ENCODE measurements around the gene TUBGCP3. TPM values are rescaled to one million over a fixed set of nuclear protein-coding genes. Genes with fewer than 3 reads are reported as not detected.
A peak's percentile ranks its signal among the peaks of the same experiment; 100 is the strongest.

TUBGCP3 gene
- polyA plus RNA-seq, 4 donors = 5.4 to 21.2 (median 13.2) TPM

GRCh38 chr13:112445411-112446271 lies 142.3 kb downstream of the TUBGCP3 start:
- FAIRE-seq = no peak
- peaks cover 0 to 22% (median 7%) of the 10 kb centered on the region in 3 donors for H3K27me3 ChIP-seq (ENCODE audit: control insufficient read depth in 3 of 3, insufficient read depth in 3 of 3, low read length in 3 of 3)
- H3K4me1 ChIP-seq (ENCODE audit: control insufficient read depth in 3 of 3, insufficient read depth in 2 of 3, low read depth in 1 of 3, low read length in 2 of 3) = no peaks in the 10 kb centered on the region
- 43 to 64% (median 47%) methylated on average over 30 to 31 of the region's 31 CpGs for WGBS, 3 donors
- H3K36me3 ChIP-seq (ENCODE audit: control insufficient read depth in 3 of 3, insufficient read depth in 2 of 3, low read depth in 1 of 3, low read length in 3 of 3) = no peaks in the 10 kb centered on the region
- H3K27ac ChIP-seq (ENCODE audit: low read depth in 1 of 3, low read length in 2 of 3) = no peak overlapping the region
- DNase-seq = no peak
- H3K9me3 ChIP-seq (ENCODE audit: control insufficient read depth in 2 of 2, insufficient read depth in 1 of 2, low read depth in 1 of 2, low read length in 1 of 2) = no peaks in the 10 kb centered on the region
- no peak overlapping the region for H3K4me3 ChIP-seq (ENCODE audit: low read depth in 1 of 3, low read length in 3 of 3)

GRCh38 chr13:112444416-112445399 lies 143.2 kb downstream of the TUBGCP3 start:
- H3K27ac ChIP-seq (ENCODE audit: low read depth in 1 of 3, low read length in 2 of 3) = no peak overlapping the region
- DNase-seq (no peak), FAIRE-seq (no peak)
- H3K9me3 ChIP-seq (ENCODE audit: control insufficient read depth in 2 of 2, insufficient read depth in 1 of 2, low read depth in 1 of 2, low read length in 1 of 2) = no peaks in the 10 kb centered on the region
- 78 to 83% (median 80%) methylated on average over 41 to 42 of the region's 42 CpGs for WGBS, 3 donors
- peaks cover 0 to 22% (median 7%) of the 10 kb centered on the region in 3 donors for H3K27me3 ChIP-seq (ENCODE audit: control insufficient read depth in 3 of 3, insufficient read depth in 3 of 3, low read length in 3 of 3)
- no peak overlapping the region for H3K4me3 ChIP-seq (ENCODE audit: low read depth in 1 of 3, low read length in 3 of 3)
- H3K4me1 ChIP-seq (ENCODE audit: control insufficient read depth in 3 of 3, insufficient read depth in 2 of 3, low read depth in 1 of 3, low read length in 2 of 3) = no peaks in the 10 kb centered on the region
- H3K36me3 ChIP-seq (ENCODE audit: control insufficient read depth in 3 of 3, insufficient read depth in 2 of 3, low read depth in 1 of 3, low read length in 3 of 3) = no peaks in the 10 kb centered on the region

- FAIRE-seq = no peak
- WGBS, 3 donors = 1 to 4% (median 2%) methylated on average over 10 of the region's 10 CpGs
Measured at GRCh38 chr13:112443995-112444311, 144.0 kb downstream of the TUBGCP3 start.

GRCh38 chr13:112443191-112443994 lies 144.6 kb downstream of the TUBGCP3 start:
- FAIRE-seq = no peak
- Histone ChIP-seq H3K27ac (ENCODE audit: low read depth in 1 of 3, low read length in 2 of 3) (no peak overlapping the region), H3K4me3 (ENCODE audit: low read depth in 1 of 3, low read length in 3 of 3) (no peak overlapping the region), H3K27me3 (ENCODE audit: control insufficient read depth in 3 of 3, insufficient read depth in 3 of 3, low read length in 3 of 3) (peaks cover 0 to 22% (median 7%) of the 10 kb centered on the region in 3 donors), H3K36me3 (ENCODE audit: control insufficient read depth in 3 of 3, insufficient read depth in 2 of 3, low read depth in 1 of 3, low read length in 3 of 3) (no peaks in the 10 kb centered on the region), H3K9me3 (ENCODE audit: control insufficient read depth in 2 of 2, insufficient read depth in 1 of 2, low read depth in 1 of 2, low read length in 1 of 2) (no peaks in the 10 kb centered on the region), H3K4me1 (ENCODE audit: control insufficient read depth in 3 of 3, insufficient read depth in 2 of 3, low read depth in 1 of 3, low read length in 2 of 3) (no peaks in the 10 kb centered on the region)
- 20 to 31% (median 24%) methylated on average over 31 of the region's 31 CpGs for WGBS, 3 donors
- DNase-seq = no peak

More at GRCh38 chr13:112443995-112444311, 144.0 kb downstream of the TUBGCP3 start:
- no peaks in the 10 kb centered on the region for H3K36me3 ChIP-seq (ENCODE audit: control insufficient read depth in 3 of 3, insufficient read depth in 2 of 3, low read depth in 1 of 3, low read length in 3 of 3)
- no peak overlapping the region for H3K4me3 ChIP-seq (ENCODE audit: low read depth in 1 of 3, low read length in 3 of 3)
- no peak overlapping the region for H3K27ac ChIP-seq (ENCODE audit: low read depth in 1 of 3, low read length in 2 of 3)
- H3K27me3 ChIP-seq (ENCODE audit: control insufficient read depth in 3 of 3, insufficient read depth in 3 of 3, low read length in 3 of 3) = peaks cover 0 to 22% (median 7%) of the 10 kb centered on the region in 3 donors
- DNase-seq = peak; percentile 52 to 71
- no peaks in the 10 kb centered on the region for H3K9me3 ChIP-seq (ENCODE audit: control insufficient read depth in 2 of 2, insufficient read depth in 1 of 2, low read depth in 1 of 2, low read length in 1 of 2)
- H3K4me1 ChIP-seq (ENCODE audit: control insufficient read depth in 3 of 3, insufficient read depth in 2 of 3, low read depth in 1 of 3, low read length in 2 of 3) = no peaks in the 10 kb centered on the region

GRCh38 chr13:112442483-112443090 lies 145.4 kb downstream of the TUBGCP3 start:
- Histone ChIP-seq H3K27me3 (ENCODE audit: control insufficient read depth in 3 of 3, insufficient read depth in 3 of 3, low read length in 3 of 3) (peaks cover 0 to 21% (median 7%) of the 10 kb centered on the region in 3 donors), H3K36me3 (ENCODE audit: control insufficient read depth in 3 of 3, insufficient read depth in 2 of 3, low read depth in 1 of 3, low read length in 3 of 3) (no peaks in the 10 kb centered on the region), H3K4me3 (ENCODE audit: low read depth in 1 of 3, low read length in 3 of 3) (no peak overlapping the region), H3K9me3 (ENCODE audit: control insufficient read depth in 2 of 2, insufficient read depth in 1 of 2, low read depth in 1 of 2, low read length in 1 of 2) (no peaks in the 10 kb centered on the region), H3K27ac (ENCODE audit: low read depth in 1 of 3, low read length in 2 of 3) (no peak overlapping the region), H3K4me1 (ENCODE audit: control insufficient read depth in 3 of 3, insufficient read depth in 2 of 3, low read depth in 1 of 3, low read length in 2 of 3) (no peaks in the 10 kb centered on the region)
- DNase-seq (no peak), FAIRE-seq (no peak)
- 38 to 43% (median 42%) methylated on average over 21 of the region's 21 CpGs for WGBS, 3 donors

GRCh38 chr13:112441779-112442310 lies 146.1 kb downstream of the TUBGCP3 start:
- FAIRE-seq (no peak), DNase-seq (no peak)
- no peak overlapping the region for H3K4me3 ChIP-seq (ENCODE audit: low read depth in 1 of 3, low read length in 3 of 3)
- H3K27ac ChIP-seq (ENCODE audit: low read depth in 1 of 3, low read length in 2 of 3) = no peak overlapping the region
- no peaks in the 10 kb centered on the region for H3K9me3 ChIP-seq (ENCODE audit: control insufficient read depth in 2 of 2, insufficient read depth in 1 of 2, low read depth in 1 of 2, low read length in 1 of 2)
- 73 to 78% (median 78%) methylated on average over 17 to 19 of the region's 19 CpGs for WGBS, 3 donors
- H3K27me3 ChIP-seq (ENCODE audit: control insufficient read depth in 3 of 3, insufficient read depth in 3 of 3, low read length in 3 of 3) = peaks cover 0 to 20% (median 7%) of the 10 kb centered on the region in 3 donors
- H3K4me1 ChIP-seq (ENCODE audit: control insufficient read depth in 3 of 3, insufficient read depth in 2 of 3, low read depth in 1 of 3, low read length in 2 of 3) = no peaks in the 10 kb centered on the region
- H3K36me3 ChIP-seq (ENCODE audit: control insufficient read depth in 3 of 3, insufficient read depth in 2 of 3, low read depth in 1 of 3, low read length in 3 of 3) = no peaks in the 10 kb centered on the region

- Histone ChIP-seq H3K4me1 (ENCODE audit: control insufficient read depth in 3 of 3, insufficient read depth in 2 of 3, low read depth in 1 of 3, low read length in 2 of 3) (no peaks in the 10 kb centered on the region), H3K9me3 (ENCODE audit: control insufficient read depth in 2 of 2, insufficient read depth in 1 of 2, low read depth in 1 of 2, low read length in 1 of 2) (no peaks in the 10 kb centered on the region), H3K27ac (ENCODE audit: low read depth in 1 of 3, low read length in 2 of 3) (no peak overlapping the region), H3K27me3 (ENCODE audit: control insufficient read depth in 3 of 3, insufficient read depth in 3 of 3, low read length in 3 of 3) (peaks cover 0 to 20% (median 7%) of the 10 kb centered on the region in 3 donors), H3K36me3 (ENCODE audit: control insufficient read depth in 3 of 3, insufficient read depth in 2 of 3, low read depth in 1 of 3, low read length in 3 of 3) (no peaks in the 10 kb centered on the region), H3K4me3 (ENCODE audit: low read depth in 1 of 3, low read length in 3 of 3) (no peak overlapping the region)
- FAIRE-seq (no peak), DNase-seq (no peak)
- 84 to 90% (median 88%) methylated on average over 17 of the region's 17 CpGs for WGBS, 3 donors
Measured at GRCh38 chr13:112441226-112441625, 146.7 kb downstream of the TUBGCP3 start.
